Measurements from ENCODE around the gene SPINK13. TPM values are rescaled to one million over a fixed set of nuclear protein-coding genes. Genes with fewer than 3 reads are reported as not detected.
A peak's percentile ranks its signal among the peaks of the same experiment; 100 is the strongest.
"Not testable (repeated sequence)": the region's sequence is repeated elsewhere in the genome, so short reads cannot be mapped to it uniquely, and the experiment has no call there.

Gene SPINK13
- total and polyA plus RNA-seq, 2 donors = 1.1 TPM; not detected in 1

- no peak overlapping the region for H3K4me3 ChIP-seq (ENCODE audit: low read length in 2 of 2)
- DNase-seq (ENCODE audit: low read depth in 6 of 9, low spot score in 9 of 9) = no peak
- no peaks in the 10 kb centered on the region for H3K27me3 ChIP-seq (ENCODE audit: control insufficient read depth in 2 of 2, insufficient read depth in 1 of 2, low read length in 1 of 2)
- no peaks in the 10 kb centered on the region for H3K4me1 ChIP-seq (ENCODE audit: control insufficient read depth in 2 of 2, insufficient read depth in 2 of 2, low read length in 2 of 2)
- H3K9me3 ChIP-seq (ENCODE audit: control insufficient read depth in 2 of 2, insufficient read depth in 1 of 2, low read length in 1 of 2) = no peaks in the 10 kb centered on the region
- no peaks in the 10 kb centered on the region for H3K36me3 ChIP-seq (ENCODE audit: control insufficient read depth in 2 of 2, insufficient read depth in 2 of 2, low read length in 1 of 2)
- H3K27ac ChIP-seq (ENCODE audit: low read depth in 1 of 2, low read length in 1 of 2) = no peak overlapping the region
- WGBS = 85% methylated on average over 1 of the region's 1 CpG
These were observed 37.9 kb downstream of the SPINK13 start for GRCh38 chr5:148306446-148306845.

- H3K4me3 ChIP-seq (ENCODE audit: low read length in 2 of 2) = no peak overlapping the region
- no peaks in the 10 kb centered on the region for H3K9me3 ChIP-seq (ENCODE audit: control insufficient read depth in 2 of 2, insufficient read depth in 1 of 2, low read length in 1 of 2)
- H3K4me1 ChIP-seq (ENCODE audit: control insufficient read depth in 2 of 2, insufficient read depth in 2 of 2, low read length in 2 of 2) = no peaks in the 10 kb centered on the region
- no peak overlapping the region for H3K27ac ChIP-seq (ENCODE audit: low read depth in 1 of 2, low read length in 1 of 2)
- no peak for DNase-seq (ENCODE audit: low read depth in 6 of 9, low spot score in 9 of 9)
- H3K27me3 ChIP-seq (ENCODE audit: control insufficient read depth in 2 of 2, insufficient read depth in 1 of 2, low read length in 1 of 2) = no peaks in the 10 kb centered on the region
- no peaks in the 10 kb centered on the region for H3K36me3 ChIP-seq (ENCODE audit: control insufficient read depth in 2 of 2, insufficient read depth in 2 of 2, low read length in 1 of 2)
- WGBS = 78% methylated on average over 3 of the region's 3 CpGs
These were observed 40.4 kb downstream of the SPINK13 start for GRCh38 chr5:148309019-148309418.

- no peaks in the 10 kb centered on the region for H3K36me3 ChIP-seq (ENCODE audit: control insufficient read depth in 2 of 2, insufficient read depth in 2 of 2, low read length in 1 of 2)
- no peaks in the 10 kb centered on the region for H3K27me3 ChIP-seq (ENCODE audit: control insufficient read depth in 2 of 2, insufficient read depth in 1 of 2, low read length in 1 of 2)
- no peaks in the 10 kb centered on the region for H3K9me3 ChIP-seq (ENCODE audit: control insufficient read depth in 2 of 2, insufficient read depth in 1 of 2, low read length in 1 of 2)
- H3K27ac ChIP-seq (ENCODE audit: low read depth in 1 of 2, low read length in 1 of 2) = no peak overlapping the region
- no peaks in the 10 kb centered on the region for H3K4me1 ChIP-seq (ENCODE audit: control insufficient read depth in 2 of 2, insufficient read depth in 2 of 2, low read length in 2 of 2)
- DNase-seq (ENCODE audit: low read depth in 6 of 9, low spot score in 9 of 9) = no peak
- no peak overlapping the region for H3K4me3 ChIP-seq (ENCODE audit: low read length in 2 of 2)
These were observed 41.2 kb downstream of the SPINK13 start for GRCh38 chr5:148309746-148310145.

DNA sequence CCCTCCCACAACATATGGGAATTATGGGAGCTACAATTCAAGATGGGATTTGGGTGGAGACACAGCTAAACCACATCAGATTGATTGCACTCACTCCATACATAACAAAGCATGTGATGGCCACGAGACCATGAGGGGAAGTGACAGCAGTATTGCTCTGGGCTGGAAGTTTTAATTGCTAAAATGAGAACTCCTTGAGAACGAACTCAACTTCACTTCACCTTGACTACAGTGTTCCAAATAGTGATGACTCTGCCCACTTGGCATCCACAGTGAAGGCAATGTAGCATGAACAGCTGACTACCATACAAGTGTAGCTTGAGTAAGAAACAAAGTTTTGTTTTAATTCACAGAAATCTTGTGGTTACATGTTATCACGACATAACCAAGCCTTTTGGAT is 42.9 kb downstream of the SPINK13 start:
- Histone ChIP-seq H3K27ac (ENCODE audit: low read depth in 1 of 2, low read length in 1 of 2) (no peak overlapping the region), H3K9me3 (ENCODE audit: control insufficient read depth in 2 of 2, insufficient read depth in 1 of 2, low read length in 1 of 2) (no peaks in the 10 kb centered on the region), H3K4me1 (ENCODE audit: control insufficient read depth in 2 of 2, insufficient read depth in 2 of 2, low read length in 2 of 2) (no peaks in the 10 kb centered on the region), H3K4me3 (ENCODE audit: low read length in 2 of 2) (no peak overlapping the region), H3K36me3 (ENCODE audit: control insufficient read depth in 2 of 2, insufficient read depth in 2 of 2, low read length in 1 of 2) (no peaks in the 10 kb centered on the region), H3K27me3 (ENCODE audit: control insufficient read depth in 2 of 2, insufficient read depth in 1 of 2, low read length in 1 of 2) (no peaks in the 10 kb centered on the region)
- DNase-seq (ENCODE audit: low read depth in 6 of 9, low spot score in 9 of 9) = no peak
- WGBS = 82% methylated on average over 3 of the region's 3 CpGs

DNA sequence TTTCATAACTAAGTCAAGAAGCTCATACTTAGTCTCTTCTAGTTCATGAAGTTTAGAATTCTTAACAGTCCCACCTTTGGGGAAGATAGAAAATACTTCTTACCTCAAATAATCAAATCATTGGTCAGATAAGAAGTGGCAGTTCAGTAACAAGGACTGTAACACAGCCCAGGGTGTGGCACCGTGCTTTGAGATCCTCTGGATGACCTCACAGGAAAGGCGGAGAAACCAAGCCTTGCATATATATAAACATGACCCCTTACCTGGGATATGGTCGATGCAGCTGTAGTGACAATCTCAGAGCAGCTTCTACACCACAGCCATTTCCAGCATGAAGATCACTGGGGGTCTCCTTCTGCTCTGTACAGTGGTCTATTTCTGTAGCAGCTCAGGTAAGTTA is 43.6 kb downstream of the SPINK13 start, which contains the start of gene SPINK7:
TSS of gene SPINK7 (plus strand) at position 271 of the 400 bp plus-strand sequence. CDS start at position 332, 61 bp downstream.
- 85% methylated on average over 3 of the region's 3 CpGs for WGBS
- DNase-seq (ENCODE audit: low read depth in 6 of 9, low spot score in 9 of 9) = no peak
- no peaks in the 10 kb centered on the region for H3K27me3 ChIP-seq (ENCODE audit: control insufficient read depth in 2 of 2, insufficient read depth in 1 of 2, low read length in 1 of 2)
- H3K9me3 ChIP-seq (ENCODE audit: control insufficient read depth in 2 of 2, insufficient read depth in 1 of 2, low read length in 1 of 2) = no peaks in the 10 kb centered on the region
- H3K36me3 ChIP-seq (ENCODE audit: control insufficient read depth in 2 of 2, insufficient read depth in 2 of 2, low read length in 1 of 2) = no peaks in the 10 kb centered on the region
- H3K4me1 ChIP-seq (ENCODE audit: control insufficient read depth in 2 of 2, insufficient read depth in 2 of 2, low read length in 2 of 2) = no peaks in the 10 kb centered on the region
- H3K27ac ChIP-seq (ENCODE audit: low read depth in 1 of 2, low read length in 1 of 2) = no peak within 1 kb of the TSS
- no peak within 1 kb of the TSS for H3K4me3 ChIP-seq (ENCODE audit: low read length in 2 of 2)

GRCh38 chr5:148314187-148314586 is 45.6 kb downstream of the SPINK13 start:
- H3K4me3 ChIP-seq (ENCODE audit: low read length in 2 of 2) = no peak overlapping the region
- H3K27ac ChIP-seq (ENCODE audit: low read depth in 1 of 2, low read length in 1 of 2) = no peak overlapping the region
- no peaks in the 10 kb centered on the region for H3K27me3 ChIP-seq (ENCODE audit: control insufficient read depth in 2 of 2, insufficient read depth in 1 of 2, low read length in 1 of 2)
- 95% methylated on average over 2 of the region's 2 CpGs for WGBS
- DNase-seq (ENCODE audit: low read depth in 6 of 9, low spot score in 9 of 9) = peak in 2 of 9 donors; percentile 4 to 18
- H3K9me3 ChIP-seq (ENCODE audit: control insufficient read depth in 2 of 2, insufficient read depth in 1 of 2, low read length in 1 of 2) = no peaks in the 10 kb centered on the region
- no peaks in the 10 kb centered on the region for H3K4me1 ChIP-seq (ENCODE audit: control insufficient read depth in 2 of 2, insufficient read depth in 2 of 2, low read length in 2 of 2)
- H3K36me3 ChIP-seq (ENCODE audit: control insufficient read depth in 2 of 2, insufficient read depth in 2 of 2, low read length in 1 of 2) = no peaks in the 10 kb centered on the region

- DNase-seq (ENCODE audit: low read depth in 6 of 9, low spot score in 9 of 9) = no peak
- Histone ChIP-seq H3K27ac (ENCODE audit: low read depth in 1 of 2, low read length in 1 of 2) (no peak overlapping the region), H3K4me1 (ENCODE audit: control insufficient read depth in 2 of 2, insufficient read depth in 2 of 2, low read length in 2 of 2) (no peaks in the 10 kb centered on the region), H3K4me3 (ENCODE audit: low read length in 2 of 2) (no peak overlapping the region), H3K9me3 (ENCODE audit: control insufficient read depth in 2 of 2, insufficient read depth in 1 of 2, low read length in 1 of 2) (no peaks in the 10 kb centered on the region), H3K36me3 (ENCODE audit: control insufficient read depth in 2 of 2, insufficient read depth in 2 of 2, low read length in 1 of 2) (no peaks in the 10 kb centered on the region), H3K27me3 (ENCODE audit: control insufficient read depth in 2 of 2, insufficient read depth in 1 of 2, low read length in 1 of 2) (no peaks in the 10 kb centered on the region)
- 76% methylated on average over 4 of the region's 4 CpGs for WGBS
These were observed 46.1 kb downstream of the SPINK13 start for GRCh38 chr5:148314731-148315130.

GRCh38 chr5:148320011-148320963 is 51.7 kb downstream of the SPINK13 start:
- 52% methylated on average over 42 of the region's 42 CpGs for WGBS
- not testable (repeated sequence) for H3K27me3 ChIP-seq (ENCODE audit: control insufficient read depth in 2 of 2, insufficient read depth in 1 of 2, low read length in 1 of 2); H3K4me1 ChIP-seq (ENCODE audit: control insufficient read depth in 2 of 2, insufficient read depth in 2 of 2, low read length in 2 of 2); H3K36me3 ChIP-seq (ENCODE audit: control insufficient read depth in 2 of 2, insufficient read depth in 2 of 2, low read length in 1 of 2); H3K27ac ChIP-seq (ENCODE audit: low read depth in 1 of 2, low read length in 1 of 2); H3K9me3 ChIP-seq (ENCODE audit: control insufficient read depth in 2 of 2, insufficient read depth in 1 of 2, low read length in 1 of 2)
- H3K4me3 ChIP-seq (ENCODE audit: low read length in 2 of 2) = peak overlapping the region; percentile 23 to 38
- peak in 4 of 9 donors; percentile 3 to 43 (median 16) for DNase-seq (ENCODE audit: low read depth in 6 of 9, low spot score in 9 of 9)

GRCh38 chr5:148333262-148333849 is 64.8 kb downstream of the SPINK13 start:
- H3K4me1 ChIP-seq (ENCODE audit: control insufficient read depth in 2 of 2, insufficient read depth in 2 of 2, low read length in 2 of 2) = no peaks in the 10 kb centered on the region
- no peak overlapping the region for H3K27ac ChIP-seq (ENCODE audit: low read depth in 1 of 2, low read length in 1 of 2)
- H3K27me3 ChIP-seq (ENCODE audit: control insufficient read depth in 2 of 2, insufficient read depth in 1 of 2, low read length in 1 of 2) = no peaks in the 10 kb centered on the region
- WGBS = 96% methylated on average over 4 of the region's 4 CpGs
- H3K9me3 ChIP-seq (ENCODE audit: control insufficient read depth in 2 of 2, insufficient read depth in 1 of 2, low read length in 1 of 2) = no peaks in the 10 kb centered on the region
- no peaks in the 10 kb centered on the region for H3K36me3 ChIP-seq (ENCODE audit: control insufficient read depth in 2 of 2, insufficient read depth in 2 of 2, low read length in 1 of 2)
- DNase-seq (ENCODE audit: low read depth in 6 of 9, low spot score in 9 of 9) = no peak
- H3K4me3 ChIP-seq (ENCODE audit: low read length in 2 of 2) = no peak overlapping the region

All from thymus (tissue), 11 donors.